A204.1 (cell line): ENCODE results near the gene NDUFAF8.

Experiments
- FAIRE-seq: peaks from 2 replicates; lab custom pipeline; 2012; peaks lifted over from hg19 to GRCh38; lab: Jason Lieb, UNC

Gene NDUFAF8

GRCh38 chr17:81240761-81241160, 1.6 kb downstream of the NDUFAF8 start:
- FAIRE-seq = no peak

- no peak for FAIRE-seq
Measured at GRCh38 chr17:81241203-81241602, 2.1 kb downstream of the NDUFAF8 start.

GRCh38 chr17:81241648-81242420, 2.7 kb downstream of the NDUFAF8 start:
- no peak for FAIRE-seq

GRCh38 chr17:81242421-81243332, 3.6 kb downstream of the NDUFAF8 start:
- FAIRE-seq = no peak

DNA sequence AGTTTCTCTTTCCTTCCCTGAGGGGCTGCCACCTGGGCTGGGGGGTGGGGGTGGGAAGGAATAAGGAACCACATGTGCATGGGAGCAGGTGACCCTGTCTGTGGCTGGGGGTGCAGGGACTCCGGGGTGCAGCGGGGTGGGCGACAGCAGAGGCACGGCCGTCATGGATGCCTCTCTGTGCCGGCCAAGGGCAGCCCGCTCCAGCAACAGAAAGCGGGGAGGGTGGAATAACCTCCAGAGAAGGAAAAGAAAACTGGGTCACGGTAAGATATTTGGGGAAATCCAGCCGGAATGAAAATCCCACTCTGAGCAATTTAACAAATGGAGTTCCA, 4.2 kb downstream of the NDUFAF8 start:
- FAIRE-seq = no peak

- no peak for FAIRE-seq
Measured at GRCh38 chr17:81244358-81245023, 5.4 kb downstream of the NDUFAF8 start.

DNA sequence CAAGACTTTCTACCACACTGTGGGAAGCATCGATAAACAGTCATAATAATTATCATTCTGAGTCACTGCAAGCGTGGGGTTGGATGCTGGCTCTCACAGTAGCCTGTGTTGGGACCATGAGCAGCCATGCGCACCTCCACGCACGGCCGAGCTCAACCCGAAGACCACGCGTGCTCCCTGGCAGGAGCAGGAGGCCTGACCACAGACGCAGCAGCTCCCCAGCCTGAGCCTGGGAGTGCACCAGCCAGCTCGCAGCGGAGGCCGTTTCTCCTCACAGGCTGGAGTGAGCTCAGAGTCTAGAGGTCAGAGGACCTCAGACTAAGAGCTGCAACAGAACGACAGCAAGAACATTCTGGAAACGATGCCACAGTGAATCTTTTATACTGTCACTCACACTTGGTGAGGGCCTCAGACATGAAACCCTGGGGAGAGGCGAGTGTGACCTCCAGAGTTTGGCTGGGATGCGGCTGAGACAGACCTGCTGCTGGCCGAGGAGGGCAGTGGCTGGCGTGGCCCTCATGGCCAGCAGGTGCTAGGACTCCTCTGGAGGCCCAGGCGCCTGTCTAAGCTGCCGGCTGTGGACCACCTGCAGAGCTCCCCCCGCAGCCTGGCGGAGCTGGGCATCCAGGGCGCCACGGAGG, 6.0 kb downstream of the NDUFAF8 start:
- FAIRE-seq = no peak

DNA sequence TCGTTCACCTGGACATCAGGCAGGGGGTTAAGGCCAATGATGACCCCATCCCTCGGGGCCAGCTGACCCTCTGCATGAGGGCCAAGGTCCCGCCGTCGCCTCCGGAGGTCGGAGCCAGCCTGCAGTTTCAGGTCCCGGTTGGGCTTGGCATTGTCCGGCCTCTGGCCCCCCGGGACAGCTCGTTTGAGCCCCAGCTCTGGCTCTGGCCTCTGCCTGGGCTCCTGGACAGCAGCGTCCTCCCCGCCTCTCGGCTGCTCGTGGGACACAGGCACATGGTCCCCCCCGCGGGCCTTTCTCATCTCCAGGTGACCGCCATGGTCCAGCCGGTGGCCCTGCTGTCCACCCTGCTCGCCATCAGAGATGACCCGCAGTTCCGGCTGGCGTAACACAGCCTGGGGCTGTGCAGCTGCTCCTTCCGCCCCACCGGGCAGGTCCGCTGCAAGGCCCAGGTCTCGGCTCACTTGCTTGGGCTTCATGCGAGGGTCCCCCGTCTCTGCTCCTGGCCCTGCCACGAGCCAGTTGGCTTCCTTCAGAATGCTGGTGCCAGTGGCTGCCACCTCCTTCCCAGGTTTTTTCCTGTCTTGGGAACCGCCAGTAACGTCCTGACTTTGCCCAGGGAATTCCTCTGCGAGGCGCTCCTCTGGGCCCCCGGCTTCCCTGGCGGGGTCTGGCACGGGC, 6.7 kb downstream of the NDUFAF8 start:
- no peak for FAIRE-seq

GRCh38 chr17:81246343-81246670, 7.2 kb downstream of the NDUFAF8 start:
- no peak for FAIRE-seq

DNA sequence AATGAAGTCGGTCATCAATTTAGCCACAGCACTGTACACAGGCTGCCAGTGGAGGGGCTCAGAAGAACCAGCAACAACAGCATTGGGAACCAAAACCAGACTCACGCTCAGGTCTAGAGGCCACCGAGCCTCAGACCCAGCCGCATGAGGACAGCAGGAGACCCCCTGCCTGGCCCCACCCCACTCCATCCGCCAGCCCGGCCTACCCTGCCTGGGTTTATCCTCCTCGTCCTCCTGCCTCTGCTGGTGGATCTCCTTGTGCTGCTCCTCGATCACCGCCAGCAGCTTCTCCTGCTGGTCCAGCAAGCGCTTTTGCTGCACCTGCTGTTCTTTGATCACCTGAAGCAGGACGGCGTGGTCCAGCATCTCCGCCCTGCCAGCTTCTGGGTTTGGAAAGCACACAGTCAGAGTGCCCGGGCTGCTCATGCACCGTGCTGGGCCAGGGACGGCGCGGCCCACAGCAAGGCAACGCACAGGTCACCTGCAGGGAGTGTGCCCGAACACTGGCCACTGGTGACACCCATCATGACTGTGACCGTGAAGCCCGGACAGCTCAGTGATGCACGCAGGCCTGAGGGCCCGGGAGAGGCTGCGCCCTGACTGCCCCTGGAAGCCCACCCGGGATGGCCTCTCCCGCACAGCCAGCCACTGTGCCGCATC, 7.7 kb downstream of the NDUFAF8 start:
- FAIRE-seq = no peak

GRCh38 chr17:81247339-81247990, 8.3 kb downstream of the NDUFAF8 start:
- FAIRE-seq = no peak

DNA sequence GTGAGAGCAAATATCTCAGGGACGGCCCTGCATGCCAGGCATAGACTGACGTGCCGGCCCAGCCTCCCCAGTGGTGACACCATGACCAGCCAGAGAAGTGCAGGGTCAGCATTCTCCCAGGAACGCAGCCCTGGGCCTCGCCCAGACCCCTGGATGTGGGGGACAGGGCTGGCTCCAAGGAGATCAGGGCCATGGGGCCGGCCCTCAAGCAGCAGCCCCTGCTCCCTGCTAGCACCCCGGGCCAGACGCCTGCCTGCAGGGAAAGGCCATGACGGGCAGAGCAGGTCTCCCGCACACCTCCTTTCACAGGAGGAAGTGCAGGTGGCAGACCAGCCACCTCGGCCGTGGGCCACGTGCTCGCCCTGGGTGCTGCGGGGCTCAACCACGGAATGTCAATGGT, 9.5 kb downstream of the NDUFAF8 start:
- no peak for FAIRE-seq

- no peak for FAIRE-seq
Measured at GRCh38 chr17:81249223-81250040, 10.3 kb downstream of the NDUFAF8 start.

DNA sequence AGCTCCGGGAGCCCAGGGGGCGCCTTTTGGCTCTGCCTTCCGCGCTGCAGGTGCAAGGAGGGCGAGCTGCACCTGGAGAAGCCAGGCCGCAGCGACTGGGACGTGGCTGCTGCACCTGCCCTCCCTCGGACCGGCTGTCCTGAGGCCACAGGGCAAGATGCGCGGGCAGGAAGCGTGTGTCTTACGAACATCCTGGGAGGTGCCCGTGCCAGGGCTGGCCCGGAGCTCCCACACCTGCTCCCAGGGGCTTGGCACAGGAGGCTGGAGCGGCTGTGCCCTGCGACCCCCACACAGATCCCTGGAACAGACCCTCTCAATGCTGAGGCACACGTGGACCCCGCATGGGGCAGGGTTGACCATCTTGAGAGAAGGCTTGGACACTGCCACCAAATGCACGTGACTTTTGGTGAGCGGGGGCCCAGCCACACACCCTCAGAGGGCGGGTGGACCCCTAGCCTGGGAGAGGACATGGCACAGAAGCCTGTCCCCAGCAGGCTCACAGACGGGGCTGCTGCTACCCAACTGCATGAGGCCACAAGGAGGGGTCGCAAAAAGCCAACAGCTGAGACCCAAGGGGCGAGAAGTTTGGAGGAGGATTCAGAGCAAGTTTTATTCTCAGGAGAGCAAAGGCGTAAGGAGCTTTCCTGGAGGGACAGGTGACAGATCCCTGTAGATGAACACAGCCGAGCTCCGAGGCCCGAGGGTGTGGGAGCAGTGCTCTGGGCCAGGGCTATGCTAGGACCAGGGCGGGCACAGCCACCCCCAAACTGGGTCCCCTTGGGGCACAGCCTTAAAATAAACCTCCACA, 11.4 kb downstream of the NDUFAF8 start:
- no peak for FAIRE-seq

- FAIRE-seq = no peak
Measured at GRCh38 chr17:81251094-81251708, 12.1 kb downstream of the NDUFAF8 start.

DNA sequence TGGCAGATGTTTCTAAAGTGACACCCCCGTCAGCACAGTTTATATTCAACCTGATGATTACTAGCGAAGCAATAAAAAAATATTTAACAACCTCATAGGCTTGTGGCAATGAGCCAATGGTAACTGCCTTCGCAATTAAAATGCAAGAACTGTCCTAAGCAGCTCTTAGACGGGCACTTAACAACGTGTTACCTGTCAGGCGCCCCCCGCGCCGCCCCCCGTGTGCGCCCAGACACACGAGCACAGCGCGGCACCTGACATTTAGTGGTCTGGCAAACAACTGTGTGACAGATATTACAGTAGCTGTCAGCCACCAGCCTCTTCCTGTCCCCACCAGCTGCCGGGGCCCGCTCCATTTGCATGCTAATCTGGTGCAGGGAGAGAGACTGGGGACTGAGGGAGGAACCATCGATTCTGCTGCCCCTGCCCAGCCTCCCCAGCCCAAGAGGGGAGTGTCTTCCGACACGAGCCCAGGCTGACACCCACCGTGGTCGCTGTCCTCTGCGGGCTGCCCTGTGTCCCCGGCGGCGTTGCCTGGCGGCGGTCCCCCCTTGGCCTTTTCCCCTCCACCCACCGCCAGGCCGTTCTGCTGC, 12.7 kb downstream of the NDUFAF8 start:
- FAIRE-seq = no peak

DNA sequence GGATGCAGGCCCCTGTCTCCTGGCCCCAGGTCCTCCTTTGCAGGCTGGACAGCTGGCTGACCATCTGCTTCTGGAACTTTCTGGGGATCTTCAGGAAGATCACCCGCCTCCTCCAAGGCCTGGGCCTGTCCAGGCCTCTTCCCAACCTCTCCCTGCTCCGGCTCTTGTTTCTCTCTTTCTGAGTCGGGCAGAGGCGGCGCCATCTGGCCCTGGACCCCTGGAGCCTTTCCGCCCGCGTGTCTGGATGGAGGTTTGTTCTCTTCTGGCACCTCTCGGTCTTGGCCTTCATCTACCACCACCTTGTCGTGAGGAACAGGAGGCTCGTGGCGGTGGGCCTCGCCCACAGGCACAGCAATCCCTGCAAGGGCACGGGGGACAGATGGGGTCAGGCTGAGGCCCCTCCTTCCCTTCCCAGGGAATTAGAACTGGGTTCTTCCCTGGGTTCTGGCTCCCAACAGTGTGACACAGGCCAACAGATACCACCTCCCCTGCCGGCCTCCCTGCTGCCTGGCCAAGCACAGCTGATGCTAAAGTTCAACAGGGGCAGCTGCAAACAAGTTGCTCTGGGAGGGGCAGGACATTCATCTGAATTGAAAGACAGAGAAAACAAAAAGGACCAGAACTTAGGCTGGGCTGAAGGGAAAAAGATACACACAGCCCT, 13.3 kb downstream of the NDUFAF8 start:
- FAIRE-seq = no peak

DNA sequence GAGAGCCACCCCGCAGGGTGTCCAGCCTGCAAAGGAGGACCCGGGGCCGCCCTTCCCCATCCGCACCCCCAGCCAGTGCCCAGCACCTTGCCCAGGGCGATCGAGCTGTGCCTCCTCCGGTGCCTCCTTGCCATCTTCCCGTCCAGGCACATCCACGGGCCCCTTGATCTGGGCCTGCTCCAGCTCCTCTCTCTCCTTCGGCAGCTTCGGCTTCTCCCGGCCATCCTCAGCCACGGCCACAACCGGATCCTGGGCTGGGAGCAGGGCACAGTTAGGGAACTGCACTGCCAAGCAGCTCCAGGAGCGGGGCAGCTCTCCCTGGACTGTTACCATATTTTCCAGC, 13.8 kb downstream of the NDUFAF8 start:
- no peak for FAIRE-seq
